B cell (primary cell): ENCODE measurements around the gene CHORDC1. TPM values are rescaled to one million over a fixed set of nuclear protein-coding genes. Genes with fewer than 3 reads are reported as not detected.
A peak's percentile ranks its signal among the peaks of the same experiment; 100 is the strongest.

ENCODE experiments used
- ATAC-seq: fragments of 200-7000 bp; cut with Tn5 transposase; one replicate; pipeline ENCODE4 v1.10.0; 2021; ENCODE audit warnings: low read depth, mild to moderate bottlenecking, moderate number of reproducible peaks, moderate library complexity
- CTCF ChIA-PET: fragments of 350-600 bp; sonication (Branson Sonifier 250); formaldehyde crosslinking; loops from one replicate; lab custom pipeline; 2021; ENCODE audit warnings: antibody characterized with exemption, inconsistent platforms; lab: Charles Lee
- POLR2A ChIA-PET: fragments of 350-600 bp; sonication (Branson Sonifier 250); formaldehyde crosslinking; loops from one replicate; lab custom pipeline; 2021; ENCODE audit warnings: antibody characterized with exemption; lab: Charles Lee
- DNase-seq: peaks from one replicate; pipeline ENCODE4 v3.0.0; 2013
- H2AFZ ChIP-seq: 2 replicates; pipeline ENCODE4 v1.6.1; 2012; ENCODE audit warnings: mild to moderate bottlenecking, low read depth, low read length; ENCODE audit not compliant: insufficient read depth, poor library complexity, severe bottlenecking
- H3K27ac ChIP-seq, 2 donors: 1 replicate in 1 of 2; 2 replicates in 1 of 2; pipeline ENCODE4 v1.5.1; 2012 to 2013; ENCODE audit warnings: low read length in 2 of 2, mild to moderate bottlenecking in 2 of 2, moderate library complexity in 1 of 2
- H3K27me3 ChIP-seq, 4 experiments: fragments of 200-600 bp in 1 of 4; sonication (generic) in 1 of 4; replicated peaks in 1 of 4; 1 replicate in 2 of 4; 2 replicates in 2 of 4; pipeline versions ENCODE4 v1.6.1 to v1.7.0; 2013 to 2016; ENCODE audit warnings: low read length in 3 of 4, mild to moderate bottlenecking in 2 of 4, mixed read lengths in 1 of 4, moderate library complexity in 1 of 4; ENCODE audit not compliant: insufficient read depth in 4 of 4, control insufficient read depth in 3 of 4; ENCODE audit errors: control extremely low read depth in 1 of 4
- H3K36me3 ChIP-seq, 2 experiments: replicated peaks in 1 of 2; 1 replicate in 1 of 2; 2 replicates in 1 of 2; pipeline versions ENCODE4 v1.6.1 to v1.7.1; 2013; ENCODE audit warnings: low read length in 1 of 2; ENCODE audit not compliant: insufficient read depth in 2 of 2, control insufficient read depth in 1 of 2; ENCODE audit errors: control extremely low read depth in 1 of 2, extremely low read depth in 1 of 2
- H3K4me1 ChIP-seq, 2 donors: fragments of 200-600 bp in 1 of 2; sonication (generic) in 1 of 2; 1 replicate in 1 of 2; 2 replicates in 1 of 2; pipeline versions ENCODE4 v1.5.1 to v1.6.1; 2013 to 2017; ENCODE audit warnings: low read length in 2 of 2; ENCODE audit not compliant: control insufficient read depth in 2 of 2, insufficient read depth in 2 of 2
- H3K4me2 ChIP-seq: replicated peaks from 2 replicates; pipeline ENCODE3; 2012; ENCODE audit warnings: mild to moderate bottlenecking, low read depth, low read length; ENCODE audit not compliant: poor library complexity, severe bottlenecking
- H3K4me3 ChIP-seq, 5 experiments: fragments of 200-600 bp in 1 of 5; sonication (generic) in 1 of 5; 1 replicate in 3 of 5; 2 replicates in 2 of 5; pipeline versions ENCODE4 v1.5.1 to v1.7.0; 2011 to 2016; ENCODE audit warnings: low read length in 4 of 5, mild to moderate bottlenecking in 4 of 5, low read depth in 2 of 5, control low read depth in 1 of 5, moderate library complexity in 1 of 5; ENCODE audit not compliant: insufficient read depth in 1 of 5; ENCODE audit errors: control extremely low read depth in 1 of 5, extremely low read depth in 1 of 5
- H3K79me2 ChIP-seq: fragments of 200-600 bp; sonication (generic); one replicate; pipeline ENCODE4 v1.6.0; 2016; ENCODE audit warnings: low read length; ENCODE audit not compliant: control insufficient read depth, insufficient read depth
- H3K9ac ChIP-seq: fragments of 200-600 bp; sonication (generic); 2 replicates; pipeline ENCODE4 v1.6.1; 2017; ENCODE audit warnings: mild to moderate bottlenecking, low read length, moderate library complexity
- H3K9me3 ChIP-seq, 3 donors: one replicate each; pipeline versions ENCODE4 v1.6.1 to v1.7.1; 2013; ENCODE audit warnings: low read length in 2 of 3; ENCODE audit not compliant: control insufficient read depth in 2 of 3, insufficient read depth in 1 of 3; ENCODE audit errors: control extremely low read depth in 1 of 3
- H4K20me1 ChIP-seq: 2 replicates; pipeline ENCODE4 v1.6.0; 2012; ENCODE audit warnings: mild to moderate bottlenecking, low read length; ENCODE audit not compliant: insufficient read depth, control insufficient read depth, poor library complexity, severe bottlenecking
- H3K27ac Mint-ChIP-seq: one replicate; pipeline ENCODE4 v1.8.0; 2021; ENCODE audit warnings: mixed read lengths
- H3K27me3 Mint-ChIP-seq: one replicate; pipeline ENCODE4 v1.8.0; 2021; ENCODE audit warnings: mixed read lengths
- H3K4me1 Mint-ChIP-seq: one replicate; pipeline ENCODE4 v1.8.0; 2021; ENCODE audit warnings: mixed read lengths
- H3K4me3 Mint-ChIP-seq: one replicate; pipeline ENCODE4 v1.8.0; 2021; ENCODE audit warnings: mixed read lengths
- H3K9me3 Mint-ChIP-seq: one replicate; pipeline ENCODE4 v1.8.0; 2022; ENCODE audit warnings: mixed read lengths; ENCODE audit not compliant: insufficient read depth
- EZH2 ChIP-seq: IDR thresholded peaks from 2 replicates; pipeline ENCODE4 v1.6.1; 2012; ENCODE audit warnings: borderline replicate concordance, low read depth, mild to moderate bottlenecking, moderate library complexity, low read length; ENCODE audit not compliant: insufficient read depth, poor library complexity, severe bottlenecking
- WGBS: methylation state at CpG from one replicate; pipeline ENCODE4 v1.1.5; 2013; ENCODE audit warnings: missing lambda C conversion rate; ENCODE audit not compliant: insufficient coverage; 5-methylcytosine and 5-hydroxymethylcytosine counted together
- intact Hi-C: fragments of 100-400 bp; cut with micrococcal nuclease; formaldehyde crosslinking; loops from one replicate; pipeline ENCODE4 v1.10.0; 2022
- polyA plus RNA-seq: library from polyadenylated mRNA; depleted of rRNA; stranded (reverse); fragments of >200 nt; gene quantifications from 2 replicates; pipeline ENCODE4 v1.2.3, GENCODE V29; 2012
- total RNA-seq, 2 donors: library from RNA; stranded (reverse); fragments of 120-200 nt in 1 of 2; gene quantifications; 1 replicate in 1 of 2; 2 replicates in 1 of 2; pipeline versions ENCODE4 v1.2.3 to v1.2.4, GENCODE V29; 2013 to 2022
- TF ChIP-seq, protein P1 (sequence below): fragments of 200-600 bp; IDR thresholded peaks from one replicate; pipeline ENCODE4 v1.8.0; 2022; ENCODE audit warnings: antibody characterized with exemption, mild to moderate bottlenecking

The CHORDC1 gene
- total and polyA plus RNA-seq, 2 donors (not counting 1 experiment from before 2014, with no cell fraction given): 22.1 to 76.9 TPM

DNA sequence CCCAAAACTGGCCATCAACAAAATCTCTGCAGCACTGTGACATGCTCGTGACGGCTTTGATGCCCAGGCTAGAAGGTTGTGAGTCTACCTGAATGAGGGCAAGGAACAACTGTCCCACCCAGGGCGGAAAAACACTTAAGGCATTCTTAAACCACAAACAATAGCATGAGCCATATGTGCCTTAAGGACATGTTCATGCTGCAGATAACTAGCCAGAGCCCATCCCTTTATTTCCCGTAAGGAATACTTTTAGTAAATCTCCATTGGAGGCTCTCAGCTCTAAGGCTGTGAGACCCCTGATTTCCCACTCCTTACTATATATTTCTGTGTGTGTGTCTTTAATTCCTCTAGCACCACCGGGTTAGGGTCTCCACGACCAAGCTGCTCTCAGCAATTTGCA, 3.4 kb downstream of the CHORDC1 start:
- TF ChIP-seq, protein P1, sequence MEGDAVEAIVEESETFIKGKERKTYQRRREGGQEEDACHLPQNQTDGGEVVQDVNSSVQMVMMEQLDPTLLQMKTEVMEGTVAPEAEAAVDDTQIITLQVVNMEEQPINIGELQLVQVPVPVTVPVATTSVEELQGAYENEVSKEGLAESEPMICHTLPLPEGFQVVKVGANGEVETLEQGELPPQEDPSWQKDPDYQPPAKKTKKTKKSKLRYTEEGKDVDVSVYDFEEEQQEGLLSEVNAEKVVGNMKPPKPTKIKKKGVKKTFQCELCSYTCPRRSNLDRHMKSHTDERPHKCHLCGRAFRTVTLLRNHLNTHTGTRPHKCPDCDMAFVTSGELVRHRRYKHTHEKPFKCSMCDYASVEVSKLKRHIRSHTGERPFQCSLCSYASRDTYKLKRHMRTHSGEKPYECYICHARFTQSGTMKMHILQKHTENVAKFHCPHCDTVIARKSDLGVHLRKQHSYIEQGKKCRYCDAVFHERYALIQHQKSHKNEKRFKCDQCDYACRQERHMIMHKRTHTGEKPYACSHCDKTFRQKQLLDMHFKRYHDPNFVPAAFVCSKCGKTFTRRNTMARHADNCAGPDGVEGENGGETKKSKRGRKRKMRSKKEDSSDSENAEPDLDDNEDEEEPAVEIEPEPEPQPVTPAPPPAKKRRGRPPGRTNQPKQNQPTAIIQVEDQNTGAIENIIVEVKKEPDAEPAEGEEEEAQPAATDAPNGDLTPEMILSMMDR: no peak
- no peak for TF ChIP-seq EZH2
- Mint-ChIP-seq H3K27ac (no peak overlapping the region), H3K4me3 (peak overlapping the region; percentile 30), H3K27me3 (no peaks in the 10 kb centered on the region), H3K9me3 (no peaks in the 10 kb centered on the region), H3K4me1 (peaks cover 58% of the 10 kb centered on the region)
- ATAC-seq (no peak), DNase-seq (no peak)
- Histone ChIP-seq H2AFZ (no peak overlapping the region), H3K27ac (no peak overlapping the region), H4K20me1 (peaks cover 58% of the 10 kb centered on the region), H3K4me1 (peaks cover 20 to 34% of the 10 kb centered on the region in 2 donors), H3K4me2 (peak overlapping the region; percentile 74), H3K27me3 (no peaks in the 10 kb centered on the region), H3K9ac (no peak overlapping the region), H3K4me3 (no peak overlapping the region), H3K36me3 (peaks cover 0 to 11% of the 10 kb centered on the region in 2 experiments), H3K9me3 (no peaks in the 10 kb centered on the region), H3K79me2 (peaks cover 85% of the 10 kb centered on the region)
- intact Hi-C loops: no loop called here
- ChIA-PET POLR2A (interaction anchor here (0.7 kb wide), 1 partner anchor 24 kb away, joined by 3 read pairs; no protein-coding TSS in a partner anchor), CTCF (interaction anchor here (1.1 kb wide), 1 partner anchor 15 kb away, joined by 3 read pairs; no protein-coding TSS in a partner anchor)
- 100% methylated on average over 1 of the region's 6 CpGs for WGBS

DNA sequence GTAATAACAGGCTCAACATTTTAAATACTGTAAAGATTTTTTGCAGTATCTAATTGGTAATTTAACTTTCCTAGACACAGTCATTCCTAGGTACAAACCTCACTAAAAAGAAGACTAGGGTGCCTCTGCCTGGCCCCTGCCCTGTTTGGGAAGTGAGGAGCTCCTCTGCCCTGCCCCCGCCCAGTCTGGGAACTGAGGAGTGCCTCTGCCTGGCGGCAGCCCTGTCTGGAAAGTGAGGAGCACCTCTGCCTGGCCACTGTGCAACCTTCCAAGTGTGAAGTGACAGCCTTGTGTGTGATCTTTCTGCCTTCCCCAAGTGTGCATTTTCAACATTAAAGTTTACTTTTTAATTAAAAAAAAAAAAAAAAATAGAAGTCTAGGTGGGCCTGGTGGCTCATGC, 4.2 kb downstream of the CHORDC1 start:
- peaks cover 20 to 31% of the 10 kb centered on the region in 2 donors for H3K4me1 ChIP-seq
- no peaks in the 10 kb centered on the region for H3K9me3 ChIP-seq
- ChIA-PET CTCF (interaction anchor here (1.1 kb wide), 1 partner anchor 14 kb away, joined by 3 read pairs; no protein-coding TSS in a partner anchor), POLR2A (interaction anchor here (0.7 kb wide), 1 partner anchor 23 kb away, joined by 3 read pairs; no protein-coding TSS in a partner anchor)
- H3K4me2 ChIP-seq: no peak overlapping the region
- no peaks in the 10 kb centered on the region for H3K9me3 Mint-ChIP-seq
- no peaks in the 10 kb centered on the region for H3K27me3 Mint-ChIP-seq
- H3K4me3 Mint-ChIP-seq: no peak overlapping the region
- ATAC-seq (no peak), DNase-seq (no peak)
- peaks cover 6 to 16% of the 10 kb centered on the region in 2 experiments for H3K36me3 ChIP-seq
- no peak overlapping the region for H3K9ac ChIP-seq
- H3K79me2 ChIP-seq: peaks cover 82% of the 10 kb centered on the region
- H2AFZ ChIP-seq: no peak overlapping the region
- no peak overlapping the region for H3K27ac ChIP-seq
- WGBS: 76% methylated on average over 2 of the region's 2 CpGs
- no peak overlapping the region for H3K27ac Mint-ChIP-seq
- H3K27me3 ChIP-seq: no peaks in the 10 kb centered on the region
- H3K4me3 ChIP-seq: no peak overlapping the region
- intact Hi-C loops: no loop called here
- H3K4me1 Mint-ChIP-seq: peaks cover 55% of the 10 kb centered on the region
- H4K20me1 ChIP-seq: peaks cover 62% of the 10 kb centered on the region
- TF ChIP-seq EZH2: no peak
- TF ChIP-seq, protein P1: no peak
